GM23248 (cell line): ENCODE measurements around the gene CR1.
"Not testable (repeated sequence)": the region's sequence is repeated elsewhere in the genome, so short reads cannot be mapped to it uniquely, and the experiment has no call there.

ENCODE experiments used
- EZH2 ChIP-seq: fragments of 200-600 bp; sonication (generic); IDR thresholded peaks from 2 replicates; pipeline ENCODE4 v1.6.1; 2018; ENCODE audit warnings: antibody characterized with exemption, mild to moderate bottlenecking; ENCODE audit not compliant: insufficient read depth, poor library complexity, severe bottlenecking
- EZH2phosphoT487 ChIP-seq: fragments of 200-600 bp; sonication (generic); IDR thresholded peaks from 2 replicates; pipeline ENCODE4 v1.6.1; 2018; ENCODE audit warnings: antibody characterized with exemption, moderate library complexity, mild to moderate bottlenecking, low read depth; ENCODE audit not compliant: insufficient read depth

- TF ChIP-seq EZH2phosphoT487, EZH2: not testable (repeated sequence)
Observed at GRCh38 chr1:207536263-207536662, 40.3 kb downstream of the CR1 start.
